GM18873 (cell line): ENCODE measurements around the gene TAF11.
A peak's percentile ranks its signal among the peaks of the same experiment; 100 is the strongest.
"Not testable (repeated sequence)": the region's sequence is repeated elsewhere in the genome, so short reads cannot be mapped to it uniquely, and the experiment has no call there.

Experiments
- ATAC-seq: cut with Tn5 transposase; IDR thresholded peaks from one replicate; pipeline ENCODE4 v1.9.1; 2021; ENCODE audit warnings: mild to moderate bottlenecking, moderate library complexity, moderate number of reproducible peaks; ENCODE audit not compliant: unreplicated experiment, low FRiP score

The TAF11 gene, protein sequence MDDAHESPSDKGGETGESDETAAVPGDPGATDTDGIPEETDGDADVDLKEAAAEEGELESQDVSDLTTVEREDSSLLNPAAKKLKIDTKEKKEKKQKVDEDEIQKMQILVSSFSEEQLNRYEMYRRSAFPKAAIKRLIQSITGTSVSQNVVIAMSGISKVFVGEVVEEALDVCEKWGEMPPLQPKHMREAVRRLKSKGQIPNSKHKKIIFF

DNA sequence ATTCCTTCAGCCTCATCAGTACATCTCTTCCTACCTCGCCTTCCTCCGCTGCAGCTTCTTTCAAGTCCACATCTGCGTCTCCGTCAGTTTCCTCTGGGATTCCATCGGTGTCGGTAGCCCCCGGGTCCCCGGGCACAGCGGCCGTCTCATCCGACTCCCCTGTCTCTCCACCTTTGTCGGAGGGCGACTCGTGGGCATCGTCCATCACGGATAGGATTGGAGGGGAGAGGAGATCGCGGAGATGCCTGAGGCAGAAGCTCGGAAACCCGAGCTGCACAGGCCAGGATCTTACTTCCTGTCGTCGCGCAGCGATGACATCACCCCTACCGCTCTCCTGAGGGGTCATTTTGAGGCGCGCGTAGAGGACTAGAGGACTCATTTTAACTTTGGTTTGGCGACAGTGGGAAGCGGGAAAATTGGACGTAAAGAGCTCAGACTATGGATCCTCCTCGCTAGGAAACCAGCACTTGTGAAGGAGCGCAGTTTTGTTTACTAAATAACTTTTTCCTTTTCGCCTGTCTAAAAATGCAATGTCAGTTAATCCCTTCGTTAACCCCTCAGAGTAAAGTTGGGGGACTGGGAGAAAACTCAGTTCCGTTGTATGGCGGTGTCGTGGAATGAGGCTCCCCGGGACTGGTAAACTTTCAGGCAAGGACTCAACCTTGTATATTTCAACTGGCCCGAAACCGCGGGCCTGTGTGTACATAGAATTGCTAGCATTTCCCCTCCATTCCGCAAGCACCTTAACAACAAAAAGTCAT lies at the start of gene TAF11:
Gene TAF11, minus strand, starts transcription at position 290 of the 761 bp plus-strand sequence. Its CDS starts 85 bp downstream, at position 205.
- peak; percentile 70 for ATAC-seq

DNA sequence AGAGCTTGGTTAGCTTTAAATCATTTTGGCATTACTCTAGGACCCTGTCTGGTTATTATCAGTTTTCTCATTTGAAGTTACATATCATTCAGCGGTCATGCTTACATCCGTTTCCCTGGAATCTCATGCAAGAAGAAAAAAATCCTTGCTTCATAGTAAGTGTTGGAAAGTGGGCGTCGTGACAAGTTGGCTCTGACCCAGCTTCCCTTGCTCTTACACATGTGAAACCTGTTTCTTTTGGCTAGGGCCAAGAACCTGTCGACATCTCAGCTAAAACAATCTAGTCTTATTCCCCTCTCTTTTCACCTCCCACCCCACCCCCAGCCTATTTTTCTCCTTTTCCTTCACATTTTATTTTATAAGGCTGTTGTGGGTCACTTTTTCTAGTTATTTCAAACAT lies 46.7 kb upstream of the TAF11 start:
- no peak for ATAC-seq

DNA sequence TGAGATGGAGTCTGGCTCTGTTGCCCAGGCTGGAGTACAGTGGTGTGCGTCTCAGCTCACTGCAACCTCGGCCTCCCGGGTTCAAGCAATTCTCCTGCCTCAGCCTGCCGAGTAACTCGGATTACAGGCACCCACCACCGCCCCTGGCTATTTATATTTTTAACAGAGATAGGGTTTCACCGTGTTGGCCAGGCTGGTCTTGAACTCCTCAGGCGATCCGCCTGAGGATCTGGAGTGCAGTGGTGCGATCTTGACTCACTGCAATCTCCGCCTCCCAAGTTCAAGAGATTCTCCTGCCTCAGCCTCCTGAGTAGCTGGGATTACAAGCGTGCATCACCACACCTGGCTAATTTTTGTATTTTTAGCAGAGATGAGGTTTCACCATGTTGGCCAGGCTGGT lies 44.4 kb upstream of the TAF11 start:
- ATAC-seq = not testable (repeated sequence)

DNA sequence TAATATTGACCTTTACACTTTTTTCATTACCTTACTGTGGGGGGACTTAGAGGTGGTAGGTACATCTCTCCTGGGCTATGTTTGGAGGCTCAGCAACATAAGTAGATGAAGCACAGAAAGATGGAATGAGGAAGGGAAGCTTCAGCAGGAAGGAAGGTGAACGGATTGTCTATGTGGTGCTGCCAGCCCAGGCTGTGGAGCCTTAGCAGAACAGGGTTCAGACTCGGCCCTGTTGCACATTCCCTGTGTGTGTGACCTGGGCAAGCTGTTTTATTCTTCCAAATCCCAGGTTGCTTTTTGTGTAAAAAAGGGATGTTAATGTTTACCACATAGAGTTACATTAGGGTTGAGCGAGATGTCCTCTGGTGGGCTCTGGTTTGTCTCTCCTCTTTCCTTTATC lies 42.4 kb upstream of the TAF11 start:
- no peak for ATAC-seq

DNA sequence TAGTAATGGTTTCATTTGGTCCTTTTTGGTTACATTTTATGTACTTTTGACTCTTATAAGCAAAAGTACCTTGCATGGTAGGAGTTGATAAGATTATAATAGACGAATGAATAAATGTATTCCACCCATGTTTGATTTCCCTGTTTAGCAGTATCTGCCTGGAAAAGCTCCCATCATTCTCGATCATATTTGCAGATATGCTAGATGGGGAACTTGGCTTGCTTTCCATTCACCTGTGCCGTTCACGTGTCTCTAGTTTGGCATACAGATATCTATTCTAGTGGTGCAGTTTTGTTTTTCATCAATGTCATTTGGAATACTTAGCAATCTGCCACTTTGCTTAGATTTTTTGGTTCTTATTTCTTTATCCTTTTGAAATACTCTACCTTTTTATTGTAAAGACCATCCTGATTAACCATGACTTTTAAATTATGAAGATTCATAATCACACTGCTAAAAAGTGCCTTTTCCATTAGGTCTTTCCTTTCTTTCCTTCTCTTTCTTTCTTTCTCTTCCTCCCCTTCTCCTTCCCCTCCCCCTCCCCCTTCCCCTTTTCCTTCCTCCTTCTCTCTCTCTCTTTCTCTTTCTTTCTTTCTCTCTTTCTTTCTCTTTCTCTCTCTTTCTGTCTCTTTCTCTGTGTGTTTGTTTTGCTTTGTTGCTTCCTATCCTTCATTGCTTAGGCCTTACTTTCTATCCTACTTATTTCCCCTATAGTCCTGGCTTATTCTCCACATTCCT lies 41.6 kb upstream of the TAF11 start:
- ATAC-seq = no peak

DNA sequence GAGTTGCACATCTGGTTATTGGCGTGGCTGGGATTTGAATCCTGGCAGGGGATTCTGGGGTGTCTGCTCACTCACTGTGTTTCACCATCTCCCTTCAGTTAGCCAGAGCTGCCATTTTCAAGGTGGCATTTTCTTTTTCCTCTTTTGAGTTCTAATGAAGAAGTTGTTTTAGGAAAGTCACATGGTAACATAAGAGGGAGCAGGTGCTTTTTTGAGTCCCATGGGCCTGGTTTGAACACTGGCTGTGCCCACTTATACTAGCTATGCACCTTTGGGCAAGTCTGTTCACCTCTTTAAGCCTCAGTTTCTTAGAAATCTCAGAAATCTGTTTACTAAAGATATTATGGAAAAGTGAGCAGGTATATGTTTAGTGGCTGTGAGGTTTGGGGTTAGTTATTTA lies 40.9 kb upstream of the TAF11 start:
- no peak for ATAC-seq

DNA sequence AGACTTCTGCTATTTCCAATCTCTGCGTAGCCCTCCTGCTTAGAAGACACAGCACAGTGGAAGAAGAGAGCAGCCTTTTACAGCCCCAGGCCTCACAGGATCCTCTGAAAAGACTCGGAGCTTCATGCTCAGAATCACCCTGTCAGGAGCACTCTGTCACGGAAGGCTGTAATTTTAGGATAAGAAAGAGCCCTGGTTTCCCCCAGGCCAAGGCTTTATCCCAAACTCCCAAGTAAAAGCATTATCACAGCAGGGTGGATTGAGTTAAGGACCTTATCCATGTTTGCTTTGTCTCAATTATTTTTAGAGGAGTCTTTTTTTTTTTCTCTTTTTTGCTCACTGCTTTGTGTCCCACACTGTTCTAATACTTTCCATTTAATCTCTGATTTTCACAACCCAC lies 40.4 kb upstream of the TAF11 start:
- no peak for ATAC-seq

DNA sequence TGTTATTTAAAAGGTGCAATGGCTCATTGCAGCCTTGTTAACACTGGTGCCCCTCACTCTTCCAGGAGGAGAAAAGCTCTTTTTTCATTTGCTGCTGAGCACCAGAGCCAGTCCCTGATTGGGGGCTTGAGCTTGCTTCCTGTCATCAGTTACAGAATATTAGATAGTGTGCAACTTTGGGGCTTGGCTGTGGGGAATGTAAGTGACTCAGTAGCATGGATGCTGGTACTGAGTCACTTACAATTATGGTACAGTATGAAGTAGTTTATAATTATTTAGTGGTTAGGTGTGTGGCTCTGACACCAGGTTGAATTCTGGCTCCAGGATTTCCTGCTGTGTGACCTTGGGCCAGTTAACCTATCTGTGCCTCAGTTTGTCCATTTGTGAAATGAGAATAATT lies 38.8 kb upstream of the TAF11 start:
- no peak for ATAC-seq

DNA sequence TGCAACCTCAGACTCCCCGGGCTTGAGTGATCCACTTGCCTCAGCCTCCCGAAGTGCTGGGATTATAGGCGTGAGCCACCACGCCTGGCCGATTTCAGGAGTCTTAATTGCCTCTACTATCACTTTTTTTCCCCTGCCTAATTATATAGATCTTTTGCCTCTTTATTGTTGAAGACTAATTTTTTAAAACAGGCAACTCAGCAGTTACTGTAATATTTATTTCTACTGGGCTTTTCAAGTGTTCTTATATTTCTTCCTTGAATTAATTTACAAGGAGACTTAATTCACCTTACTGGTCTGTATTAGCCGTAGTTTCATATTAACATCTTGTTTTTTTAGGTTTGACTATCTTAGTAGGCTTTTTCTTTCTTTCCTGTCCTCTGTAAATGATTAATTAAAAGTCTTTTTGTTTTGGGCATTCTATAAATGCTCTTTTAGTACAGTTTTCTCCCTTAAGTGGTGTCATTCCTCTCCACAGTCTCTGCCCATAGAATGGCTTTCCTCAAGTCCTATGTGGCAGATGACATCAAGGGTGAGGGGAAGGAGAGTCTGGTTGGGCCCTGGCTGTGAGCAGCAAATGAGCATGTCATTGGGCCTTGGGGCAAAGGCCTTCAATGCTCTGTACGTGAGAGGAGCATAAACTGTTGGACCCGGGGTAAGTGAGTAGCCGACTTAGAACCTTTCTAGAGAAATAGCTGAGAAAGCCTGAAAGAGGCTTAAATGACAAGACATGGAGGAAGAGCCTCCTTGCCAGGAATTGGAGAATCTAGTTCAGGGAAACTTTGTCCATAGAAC lies 37.2 kb upstream of the TAF11 start:
- no peak for ATAC-seq

DNA sequence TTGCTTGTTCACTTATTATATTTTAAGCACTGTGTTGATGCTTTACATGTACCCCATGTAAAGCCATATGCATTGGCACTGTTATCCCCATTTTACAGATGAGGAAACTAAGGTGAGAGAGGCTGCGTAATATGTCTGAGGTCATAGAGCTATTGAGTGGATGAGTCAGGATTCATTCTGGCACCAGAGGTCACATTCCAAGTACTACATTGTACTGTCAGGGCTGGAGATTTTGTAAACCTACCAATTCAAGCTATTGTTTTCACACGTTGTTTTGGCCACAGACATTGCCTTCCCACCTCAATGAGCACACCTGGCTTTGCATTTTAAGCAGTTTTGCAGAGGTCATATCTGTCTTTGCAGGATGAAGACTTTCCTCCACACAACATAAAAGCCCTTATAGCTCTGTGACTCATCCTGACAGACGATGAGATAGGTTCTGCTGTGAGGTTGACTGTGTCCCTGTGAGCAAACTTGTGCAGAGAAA lies 34.4 kb upstream of the TAF11 start:
- no peak for ATAC-seq

DNA sequence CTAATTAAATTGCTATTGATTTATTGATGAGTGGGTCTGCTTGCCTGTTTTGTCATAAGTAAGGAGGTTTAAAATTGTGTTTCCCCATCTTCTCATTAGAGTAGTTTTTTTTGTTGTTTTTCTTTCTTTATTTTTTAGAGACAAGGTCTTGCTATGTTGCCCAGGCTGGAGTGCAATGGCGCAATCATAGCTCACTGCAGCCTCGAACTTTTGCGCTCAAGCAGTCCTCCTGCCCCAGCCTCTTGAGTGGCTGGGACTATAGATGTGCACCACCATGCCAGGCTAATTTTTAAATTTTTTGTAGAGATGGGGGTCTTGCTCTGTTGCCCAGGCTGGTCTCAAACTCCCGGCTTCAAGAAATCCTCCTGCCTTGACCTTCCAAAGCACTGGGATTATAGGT lies 32.3 kb upstream of the TAF11 start:
- no peak for ATAC-seq

DNA sequence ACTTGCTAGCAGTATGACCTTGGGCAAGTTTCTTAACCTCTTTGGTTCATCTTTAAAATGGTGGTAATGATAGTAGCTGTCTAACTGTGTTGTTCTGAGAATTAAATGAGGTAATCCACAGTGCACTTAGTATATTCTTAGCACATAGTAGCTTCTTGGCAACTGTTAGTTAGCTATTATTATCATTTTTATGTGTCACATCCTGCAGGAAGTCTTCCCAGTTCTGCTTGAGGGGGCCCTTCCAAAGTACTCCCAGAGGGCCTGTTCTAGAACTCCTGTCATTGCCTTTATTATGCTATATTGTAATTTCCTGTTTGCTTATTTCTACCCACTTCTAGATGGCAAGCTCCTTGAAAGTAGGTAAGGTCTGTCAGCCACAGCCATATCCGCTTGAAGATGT lies 31.8 kb upstream of the TAF11 start:
- no peak for ATAC-seq

DNA sequence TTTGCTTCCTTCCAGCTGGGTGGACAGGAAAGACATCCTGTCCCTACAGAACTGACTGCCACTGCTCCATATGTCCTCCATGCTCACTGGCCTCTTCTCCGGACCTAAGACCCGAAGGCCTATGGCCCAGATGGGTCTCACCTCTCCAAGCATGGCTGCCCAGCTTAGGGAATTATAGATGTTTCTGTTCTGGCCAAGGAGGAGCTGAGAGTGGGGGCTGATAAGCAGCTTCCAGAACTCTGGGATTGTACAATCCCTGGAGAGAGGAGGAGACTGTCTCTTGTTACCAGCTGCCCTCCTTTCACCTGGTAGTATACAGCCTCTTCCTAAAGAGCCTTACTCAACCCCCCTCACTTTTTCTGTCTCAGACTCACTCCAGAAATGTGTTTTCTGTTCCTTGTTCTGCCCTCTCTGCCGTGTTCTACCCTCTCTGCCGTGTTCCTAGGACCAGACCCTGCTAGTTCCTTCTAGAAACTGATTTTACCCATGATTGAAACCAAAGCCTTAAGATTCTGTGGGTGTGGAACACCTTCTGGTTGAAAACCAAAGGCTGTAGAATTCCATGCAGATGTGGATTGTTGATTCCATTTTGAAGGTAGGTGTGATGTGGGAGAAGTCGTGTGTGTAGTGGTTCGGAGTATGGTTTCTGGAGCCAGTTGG lies 29.9 kb upstream of the TAF11 start:
- no peak for ATAC-seq

DNA sequence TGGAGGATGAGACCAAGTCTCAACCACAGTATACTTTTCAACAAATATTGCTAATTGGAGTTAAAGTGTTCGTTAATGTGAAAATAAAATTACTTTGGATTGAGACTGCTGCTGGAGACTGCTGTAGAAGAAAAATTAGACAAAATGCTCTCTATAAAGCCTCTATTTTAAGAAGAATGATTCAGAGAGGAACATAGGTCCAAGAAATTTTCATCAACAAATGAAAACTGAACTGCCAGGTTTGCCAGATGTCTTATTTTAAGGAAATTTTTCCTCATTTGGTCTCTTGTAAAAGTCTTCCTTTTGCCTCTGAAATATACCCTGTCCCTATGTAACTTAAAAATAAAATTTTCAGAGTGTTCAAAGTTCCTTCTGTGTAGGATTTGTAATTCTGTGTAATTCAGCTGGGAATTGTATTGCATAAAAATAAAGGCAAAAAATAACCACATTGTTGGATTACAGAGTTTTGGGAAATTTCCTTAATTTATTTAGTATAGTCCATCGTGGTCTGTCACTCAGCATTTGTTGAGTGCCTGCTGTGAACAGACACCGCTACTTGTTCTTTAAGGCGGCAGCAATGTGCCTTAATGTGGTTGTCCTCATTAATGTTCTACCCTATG lies 28.6 kb upstream of the TAF11 start:
- ATAC-seq = no peak

DNA sequence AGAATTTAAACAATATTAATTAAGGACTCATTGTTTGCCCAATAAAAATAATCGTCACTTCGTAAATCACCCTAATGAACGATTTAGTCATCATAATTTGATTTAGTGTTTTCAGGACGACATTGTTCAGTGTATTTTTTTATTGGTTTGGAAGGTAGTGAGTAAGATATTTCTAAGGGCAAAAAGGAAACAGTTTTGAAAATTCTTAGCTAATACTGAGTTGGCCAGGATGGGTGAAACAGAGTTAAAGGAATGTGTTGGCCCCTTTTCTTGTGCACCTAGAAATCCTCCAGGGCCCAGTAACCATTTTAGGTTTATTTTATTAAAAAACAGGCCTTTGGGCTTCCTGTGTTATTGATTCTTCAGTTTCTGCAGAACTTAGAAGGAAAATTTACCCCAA lies 26.5 kb upstream of the TAF11 start:
- no peak for ATAC-seq

DNA sequence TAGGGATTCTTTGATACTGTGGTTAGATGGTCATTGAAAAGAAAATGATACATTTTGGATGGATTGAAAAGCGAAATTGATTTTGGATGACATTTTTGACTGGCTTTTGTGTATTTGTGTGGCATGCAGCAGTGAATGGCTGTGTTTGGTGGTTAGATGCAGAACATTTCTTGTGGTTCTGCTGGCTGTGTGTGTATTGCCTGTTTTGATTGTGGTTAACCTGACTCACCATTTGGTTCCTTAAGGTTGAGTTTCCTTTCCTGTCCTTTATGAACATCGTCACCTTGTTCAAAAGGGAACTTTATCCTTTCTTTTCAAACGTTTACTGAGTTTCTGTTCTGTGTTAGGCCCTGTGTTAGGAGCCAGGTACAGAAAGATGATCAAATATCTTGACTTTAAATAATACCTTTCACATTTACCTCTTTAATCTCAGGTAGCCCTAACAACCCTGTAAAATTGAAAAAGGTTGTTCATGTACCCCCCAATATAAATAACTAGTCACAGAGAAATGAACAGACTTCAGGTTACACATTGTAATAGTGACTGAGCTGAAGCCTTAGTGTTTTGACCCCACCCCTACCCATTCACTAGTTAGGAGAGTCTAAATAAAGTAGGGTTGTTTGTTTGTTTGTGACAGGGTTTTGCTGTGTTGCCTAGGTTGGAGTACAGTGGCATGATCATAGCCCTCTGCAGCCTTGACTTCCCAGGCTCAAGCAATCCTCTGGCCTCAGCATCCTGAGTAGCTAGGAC lies 25.0 kb upstream of the TAF11 start:
- ATAC-seq = no peak

DNA sequence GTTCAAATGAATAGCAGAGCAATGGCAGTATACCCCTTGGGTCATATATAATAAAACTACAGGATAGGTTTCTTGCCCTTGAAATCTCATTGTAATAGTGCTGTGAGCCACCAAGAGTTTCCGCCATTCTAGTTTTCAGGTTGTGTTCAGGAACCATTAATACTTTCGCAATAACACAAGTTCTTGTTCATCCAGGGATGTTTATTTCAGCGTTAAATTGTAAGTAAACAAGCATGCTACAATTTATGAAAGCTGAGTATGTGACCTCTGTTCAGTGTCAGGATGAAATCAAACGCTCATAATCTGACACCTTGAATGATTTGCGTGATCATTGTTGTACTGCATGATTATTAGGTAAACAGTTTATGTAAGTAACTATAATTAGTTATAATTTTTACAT lies 24.0 kb upstream of the TAF11 start:
- no peak for ATAC-seq

DNA sequence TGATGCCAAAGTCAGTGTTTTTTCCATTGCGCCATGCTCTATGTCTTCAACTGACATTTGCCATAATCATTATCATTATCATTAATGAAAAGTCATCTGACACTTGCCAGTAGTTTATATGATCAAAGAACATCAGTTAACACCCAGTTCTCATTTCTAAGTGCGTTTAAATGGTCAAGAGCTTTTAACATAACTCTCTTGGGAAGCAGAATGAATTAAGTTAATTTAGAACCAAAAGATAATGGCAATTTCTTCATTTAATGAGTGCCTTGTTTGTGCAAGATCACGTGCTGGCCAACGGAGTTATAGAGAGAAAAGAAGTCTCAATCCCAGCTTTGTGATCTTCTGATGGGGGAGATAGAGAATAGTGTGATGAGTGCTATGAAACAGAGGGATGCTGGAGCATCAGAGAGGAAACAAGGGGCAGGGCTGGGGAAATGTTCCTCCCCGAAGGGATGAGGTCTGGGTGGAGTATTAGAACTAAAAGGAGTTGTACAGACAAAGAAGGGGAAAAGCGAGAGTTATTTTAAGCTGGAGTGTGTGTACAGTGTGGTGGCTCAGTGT lies 21.6 kb upstream of the TAF11 start:
- ATAC-seq = no peak

DNA sequence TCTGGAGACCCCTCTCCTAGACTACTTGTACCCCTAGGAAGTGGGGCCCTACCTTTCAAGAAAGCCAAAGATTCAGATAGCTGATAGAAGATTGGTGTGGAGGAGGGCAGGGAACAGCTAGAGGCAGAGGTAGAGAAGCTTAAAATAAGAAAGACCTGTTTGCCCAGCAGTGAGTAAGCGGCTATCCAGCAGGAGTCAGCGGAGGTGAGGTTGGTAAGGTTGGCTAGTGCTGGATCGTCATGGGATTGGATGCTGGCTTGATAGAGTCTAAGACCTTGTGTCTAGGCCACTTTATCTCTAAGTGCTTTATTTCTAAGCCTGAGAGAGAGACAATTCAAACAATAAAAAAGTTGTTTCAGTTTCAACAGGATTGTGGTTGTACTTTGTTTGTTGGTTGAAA lies 20.4 kb upstream of the TAF11 start:
- no peak for ATAC-seq
